ENCODE data around the gene TMEM184B. TPM values are rescaled to one million over a fixed set of nuclear protein-coding genes. Genes with fewer than 3 reads are reported as not detected.

Gene TMEM184B
- total RNA-seq, 1 experiment from 2014 or later = 54.2 TPM

DNA sequence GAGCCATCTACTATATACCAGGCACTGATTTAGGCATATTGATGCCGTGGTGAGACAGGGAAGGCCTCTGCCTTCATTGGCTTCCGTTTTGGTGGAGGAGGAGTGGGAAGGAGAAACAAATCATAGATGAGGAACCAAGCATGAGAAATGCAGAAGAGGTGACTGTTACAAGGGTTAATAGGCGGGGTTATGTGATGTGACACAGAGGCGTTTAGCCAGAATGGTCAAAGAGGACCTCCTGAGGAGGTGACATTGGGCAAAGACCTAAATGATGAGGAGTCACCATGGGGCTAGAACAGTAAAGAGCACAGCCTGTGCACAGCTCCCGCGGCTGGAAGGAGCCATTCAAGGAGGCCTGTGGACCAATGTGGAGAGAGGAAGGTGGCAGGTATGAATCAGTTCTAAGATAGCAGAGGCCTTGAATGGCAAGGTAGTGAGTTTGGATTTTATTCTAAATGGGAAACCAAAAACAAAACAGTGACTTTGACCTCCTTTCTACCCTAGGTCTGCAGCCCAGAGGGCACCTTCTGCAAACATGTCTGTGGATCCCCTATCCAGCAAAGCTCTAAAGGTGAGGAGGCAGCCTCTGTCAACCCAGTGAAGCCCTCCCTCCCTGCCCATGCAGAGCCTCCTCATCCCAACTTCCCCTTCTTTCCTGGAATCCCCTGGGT is 59.4 kb downstream of the TMEM184B start:
- no peak overlapping the region for H3K4me3 ChIP-seq (ENCODE audit: low read depth in 2 of 2, low read length in 2 of 2)
- CTCF ChIA-PET = no interaction called here

DNA sequence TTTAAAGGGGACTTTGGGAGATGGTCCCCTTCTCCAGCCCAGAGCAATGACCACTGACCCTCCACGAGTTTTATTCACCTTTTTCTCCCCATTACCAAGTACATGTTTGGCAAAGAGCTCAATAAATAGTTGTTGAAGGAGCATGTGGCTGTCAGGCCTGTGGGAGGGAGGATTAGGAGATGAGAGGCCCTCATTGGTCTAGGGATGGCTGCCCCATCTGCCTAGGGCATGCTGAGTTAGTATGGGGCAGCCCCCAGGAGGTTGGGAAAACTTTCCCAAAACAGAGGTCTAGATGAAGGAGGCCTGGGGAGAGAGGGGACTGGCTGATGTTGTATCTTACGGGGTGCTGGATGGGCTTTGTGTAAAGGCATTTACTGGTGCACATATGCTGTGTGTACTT is 60.4 kb downstream of the TMEM184B start:
- CTCF ChIA-PET = interaction anchor here (0.6 kb wide), 1 partner anchor 606 kb away, joined by 3 read pairs; no protein-coding TSS in a partner anchor
- in situ Hi-C loops (cut with HindIII; ENCODE audit: low pct_unique_long_range_greater_than_20kb, low sequenced_read_pairs) = no loop called here
- TF ChIP-seq TCF7L2 (IDR thresholded peaks at IDR 0.05; ENCODE audit: low read depth, low read length) (no peak), POLR2AphosphoS5 (IDR thresholded peaks at IDR 0.05; ENCODE audit: low read depth, low read length) (no peak), SIN3A (IDR thresholded peaks at IDR 0.05; ENCODE audit: borderline replicate concordance, insufficient read depth, low read depth, low read length) (no peak)
- TF ChIP-seq, protein P1, sequence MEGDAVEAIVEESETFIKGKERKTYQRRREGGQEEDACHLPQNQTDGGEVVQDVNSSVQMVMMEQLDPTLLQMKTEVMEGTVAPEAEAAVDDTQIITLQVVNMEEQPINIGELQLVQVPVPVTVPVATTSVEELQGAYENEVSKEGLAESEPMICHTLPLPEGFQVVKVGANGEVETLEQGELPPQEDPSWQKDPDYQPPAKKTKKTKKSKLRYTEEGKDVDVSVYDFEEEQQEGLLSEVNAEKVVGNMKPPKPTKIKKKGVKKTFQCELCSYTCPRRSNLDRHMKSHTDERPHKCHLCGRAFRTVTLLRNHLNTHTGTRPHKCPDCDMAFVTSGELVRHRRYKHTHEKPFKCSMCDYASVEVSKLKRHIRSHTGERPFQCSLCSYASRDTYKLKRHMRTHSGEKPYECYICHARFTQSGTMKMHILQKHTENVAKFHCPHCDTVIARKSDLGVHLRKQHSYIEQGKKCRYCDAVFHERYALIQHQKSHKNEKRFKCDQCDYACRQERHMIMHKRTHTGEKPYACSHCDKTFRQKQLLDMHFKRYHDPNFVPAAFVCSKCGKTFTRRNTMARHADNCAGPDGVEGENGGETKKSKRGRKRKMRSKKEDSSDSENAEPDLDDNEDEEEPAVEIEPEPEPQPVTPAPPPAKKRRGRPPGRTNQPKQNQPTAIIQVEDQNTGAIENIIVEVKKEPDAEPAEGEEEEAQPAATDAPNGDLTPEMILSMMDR (IDR thresholded peaks at IDR 0.05) = no peak
- TF ChIP-seq, protein P2, sequence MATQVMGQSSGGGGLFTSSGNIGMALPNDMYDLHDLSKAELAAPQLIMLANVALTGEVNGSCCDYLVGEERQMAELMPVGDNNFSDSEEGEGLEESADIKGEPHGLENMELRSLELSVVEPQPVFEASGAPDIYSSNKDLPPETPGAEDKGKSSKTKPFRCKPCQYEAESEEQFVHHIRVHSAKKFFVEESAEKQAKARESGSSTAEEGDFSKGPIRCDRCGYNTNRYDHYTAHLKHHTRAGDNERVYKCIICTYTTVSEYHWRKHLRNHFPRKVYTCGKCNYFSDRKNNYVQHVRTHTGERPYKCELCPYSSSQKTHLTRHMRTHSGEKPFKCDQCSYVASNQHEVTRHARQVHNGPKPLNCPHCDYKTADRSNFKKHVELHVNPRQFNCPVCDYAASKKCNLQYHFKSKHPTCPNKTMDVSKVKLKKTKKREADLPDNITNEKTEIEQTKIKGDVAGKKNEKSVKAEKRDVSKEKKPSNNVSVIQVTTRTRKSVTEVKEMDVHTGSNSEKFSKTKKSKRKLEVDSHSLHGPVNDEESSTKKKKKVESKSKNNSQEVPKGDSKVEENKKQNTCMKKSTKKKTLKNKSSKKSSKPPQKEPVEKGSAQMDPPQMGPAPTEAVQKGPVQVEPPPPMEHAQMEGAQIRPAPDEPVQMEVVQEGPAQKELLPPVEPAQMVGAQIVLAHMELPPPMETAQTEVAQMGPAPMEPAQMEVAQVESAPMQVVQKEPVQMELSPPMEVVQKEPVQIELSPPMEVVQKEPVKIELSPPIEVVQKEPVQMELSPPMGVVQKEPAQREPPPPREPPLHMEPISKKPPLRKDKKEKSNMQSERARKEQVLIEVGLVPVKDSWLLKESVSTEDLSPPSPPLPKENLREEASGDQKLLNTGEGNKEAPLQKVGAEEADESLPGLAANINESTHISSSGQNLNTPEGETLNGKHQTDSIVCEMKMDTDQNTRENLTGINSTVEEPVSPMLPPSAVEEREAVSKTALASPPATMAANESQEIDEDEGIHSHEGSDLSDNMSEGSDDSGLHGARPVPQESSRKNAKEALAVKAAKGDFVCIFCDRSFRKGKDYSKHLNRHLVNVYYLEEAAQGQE (IDR thresholded peaks at IDR 0.05; ENCODE audit: insufficient read depth in 1 of 2, low read depth in 2 of 2, low read length in 1 of 2) = no peak
- BruUV-seq (replicated peaks) = no TSS peak
- DNase-seq (ENCODE audit: low read depth, low spot score) (no peak), ATAC-seq (no peak)
- Histone ChIP-seq H3K27ac (ENCODE audit: low read length) (no peak overlapping the region), H3K4me1 (ENCODE audit: control insufficient read depth, insufficient read depth, low read length) (no peaks in the 10 kb centered on the region; the same call in 1 of the 2 replicates), H3K27me3 (ENCODE audit: control insufficient read depth, insufficient read depth, low read length) (no peaks in the 10 kb centered on the region), H3K36me3 (ENCODE audit: control insufficient read depth, insufficient read depth, low read length) (no peaks in the 10 kb centered on the region), H3K4me3 (ENCODE audit: low read depth in 2 of 2, low read length in 2 of 2) (no peak overlapping the region), H3K9me3 (ENCODE audit: control insufficient read depth, insufficient read depth, low read depth, low read length) (no peaks in the 10 kb centered on the region)
- intact Hi-C loops (cut with micrococcal nuclease; ENCODE audit: unreplicated experiment) = no loop called here
- POLR2A ChIA-PET = no interaction called here

More for the DNA sequence above, 59.4 kb downstream of the TMEM184B start:
- intact Hi-C loops (cut with micrococcal nuclease; ENCODE audit: unreplicated experiment) = no loop called here
- TF ChIP-seq SIN3A (IDR thresholded peaks at IDR 0.05; ENCODE audit: borderline replicate concordance, insufficient read depth, low read depth, low read length) (no peak), TCF7L2 (IDR thresholded peaks at IDR 0.05; ENCODE audit: low read depth, low read length) (no peak), POLR2AphosphoS5 (IDR thresholded peaks at IDR 0.05; ENCODE audit: low read depth, low read length) (no peak)
- TF ChIP-seq, protein P2 (IDR thresholded peaks at IDR 0.05; ENCODE audit: insufficient read depth in 1 of 2, low read depth in 2 of 2, low read length in 1 of 2) = no peak
- TF ChIP-seq, protein P1 (IDR thresholded peaks at IDR 0.05) = no peak
- no peaks in the 10 kb centered on the region for H3K9me3 ChIP-seq (ENCODE audit: control insufficient read depth, insufficient read depth, low read depth, low read length)
- H3K27me3 ChIP-seq (ENCODE audit: control insufficient read depth, insufficient read depth, low read length) = no peaks in the 10 kb centered on the region
- H3K27ac ChIP-seq (ENCODE audit: low read length) = no peak overlapping the region
- H3K36me3 ChIP-seq (ENCODE audit: control insufficient read depth, insufficient read depth, low read length) = no peaks in the 10 kb centered on the region
- POLR2A ChIA-PET = no interaction called here
- no TSS peak for BruUV-seq (replicated peaks)
- peaks cover 8% of the 10 kb centered on the region for H3K4me1 ChIP-seq (ENCODE audit: control insufficient read depth, insufficient read depth, low read length)
- ATAC-seq = no peak
- DNase-seq (ENCODE audit: low read depth, low spot score) = no peak
- in situ Hi-C loops (cut with HindIII; ENCODE audit: low pct_unique_long_range_greater_than_20kb, low sequenced_read_pairs) = no loop called here

All from Panc1 (cell line).